ENCODE measurements around the gene ZHX3.

DNA sequence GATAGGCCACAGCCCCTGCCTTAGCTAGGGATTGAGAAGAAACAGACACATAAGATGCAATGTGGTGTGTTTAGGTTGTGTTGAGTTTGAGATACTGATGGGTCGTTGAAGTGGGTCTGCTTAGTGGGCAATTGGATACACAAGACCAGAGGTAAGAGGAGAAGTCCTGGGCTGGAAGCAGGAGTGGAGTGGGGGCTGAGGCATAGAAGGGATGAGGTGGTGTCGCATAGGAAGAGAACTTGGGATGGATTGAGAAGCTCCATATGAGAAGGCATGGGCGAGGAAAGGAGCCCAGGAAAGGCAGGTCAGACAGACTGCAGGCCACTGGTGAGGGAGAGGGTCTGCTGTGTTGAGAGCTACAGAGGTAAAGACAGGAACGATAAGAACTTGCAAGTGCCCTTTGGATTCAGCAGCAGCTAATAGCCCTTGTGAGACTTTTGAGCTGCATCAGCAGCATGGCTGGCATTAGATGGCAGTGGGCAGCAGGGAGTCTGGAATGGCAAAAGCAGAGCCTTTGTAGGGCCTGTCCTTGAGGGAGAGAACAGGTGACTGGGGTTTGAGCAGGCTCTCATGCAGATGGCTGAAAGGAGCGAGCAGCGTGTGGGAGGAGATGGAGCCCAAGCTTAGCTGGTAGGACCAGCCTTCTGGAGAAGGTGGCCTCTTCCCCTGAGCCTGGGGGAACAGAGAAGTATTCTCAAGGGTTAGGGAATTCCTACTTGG, 147.0 kb downstream of the ZHX3 start:
- TF ChIP-seq, protein P1, sequence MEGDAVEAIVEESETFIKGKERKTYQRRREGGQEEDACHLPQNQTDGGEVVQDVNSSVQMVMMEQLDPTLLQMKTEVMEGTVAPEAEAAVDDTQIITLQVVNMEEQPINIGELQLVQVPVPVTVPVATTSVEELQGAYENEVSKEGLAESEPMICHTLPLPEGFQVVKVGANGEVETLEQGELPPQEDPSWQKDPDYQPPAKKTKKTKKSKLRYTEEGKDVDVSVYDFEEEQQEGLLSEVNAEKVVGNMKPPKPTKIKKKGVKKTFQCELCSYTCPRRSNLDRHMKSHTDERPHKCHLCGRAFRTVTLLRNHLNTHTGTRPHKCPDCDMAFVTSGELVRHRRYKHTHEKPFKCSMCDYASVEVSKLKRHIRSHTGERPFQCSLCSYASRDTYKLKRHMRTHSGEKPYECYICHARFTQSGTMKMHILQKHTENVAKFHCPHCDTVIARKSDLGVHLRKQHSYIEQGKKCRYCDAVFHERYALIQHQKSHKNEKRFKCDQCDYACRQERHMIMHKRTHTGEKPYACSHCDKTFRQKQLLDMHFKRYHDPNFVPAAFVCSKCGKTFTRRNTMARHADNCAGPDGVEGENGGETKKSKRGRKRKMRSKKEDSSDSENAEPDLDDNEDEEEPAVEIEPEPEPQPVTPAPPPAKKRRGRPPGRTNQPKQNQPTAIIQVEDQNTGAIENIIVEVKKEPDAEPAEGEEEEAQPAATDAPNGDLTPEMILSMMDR (IDR thresholded peaks at IDR 0.05) = no peak
- TF ChIP-seq EZH2 (IDR thresholded peaks at IDR 0.05; ENCODE audit: borderline replicate concordance, insufficient read depth, low read depth, low read length, poor library complexity, severe bottlenecking) = no peak

Measured in B cell (primary cell).